ENCODE measurements around the gene UCK1.

GRCh38 chr9:131518553-131518952, 12.5 kb downstream of the UCK1 start:
- no peak for TF ChIP-seq CTCF (IDR thresholded peaks at IDR 0.05)
- TF ChIP-seq POLR2AphosphoS5 (IDR thresholded peaks at IDR 0.05): no peak
